Measurements from ENCODE around the gene TMEM273. TPM values are rescaled to one million over a fixed set of nuclear protein-coding genes. Genes with fewer than 3 reads are reported as not detected.

The TMEM273 gene
- total and polyA plus RNA-seq, 8 donors: 5.5 to 46.9 (median 7.0) TPM

DNA sequence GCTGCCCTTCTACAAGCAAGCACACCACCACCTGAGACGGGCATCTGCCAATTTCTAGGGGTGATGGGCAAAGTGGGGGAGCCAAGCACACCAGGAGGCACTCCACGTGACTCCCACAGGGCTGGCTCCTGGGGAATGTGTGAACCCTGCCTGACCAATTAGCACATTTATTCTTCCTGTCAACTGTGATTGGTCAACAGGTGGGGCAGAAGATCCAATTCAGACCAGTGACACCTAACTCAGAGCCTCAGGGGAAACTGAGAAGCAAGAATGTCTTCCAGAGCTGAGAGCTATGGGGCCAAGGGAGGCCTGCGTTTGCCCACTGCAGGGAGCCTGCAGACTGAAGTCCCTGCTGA, 15.4 kb downstream of the TMEM273 start:
- no peak overlapping the region for H3K4me3 ChIP-seq
- TF ChIP-seq, protein P1, sequence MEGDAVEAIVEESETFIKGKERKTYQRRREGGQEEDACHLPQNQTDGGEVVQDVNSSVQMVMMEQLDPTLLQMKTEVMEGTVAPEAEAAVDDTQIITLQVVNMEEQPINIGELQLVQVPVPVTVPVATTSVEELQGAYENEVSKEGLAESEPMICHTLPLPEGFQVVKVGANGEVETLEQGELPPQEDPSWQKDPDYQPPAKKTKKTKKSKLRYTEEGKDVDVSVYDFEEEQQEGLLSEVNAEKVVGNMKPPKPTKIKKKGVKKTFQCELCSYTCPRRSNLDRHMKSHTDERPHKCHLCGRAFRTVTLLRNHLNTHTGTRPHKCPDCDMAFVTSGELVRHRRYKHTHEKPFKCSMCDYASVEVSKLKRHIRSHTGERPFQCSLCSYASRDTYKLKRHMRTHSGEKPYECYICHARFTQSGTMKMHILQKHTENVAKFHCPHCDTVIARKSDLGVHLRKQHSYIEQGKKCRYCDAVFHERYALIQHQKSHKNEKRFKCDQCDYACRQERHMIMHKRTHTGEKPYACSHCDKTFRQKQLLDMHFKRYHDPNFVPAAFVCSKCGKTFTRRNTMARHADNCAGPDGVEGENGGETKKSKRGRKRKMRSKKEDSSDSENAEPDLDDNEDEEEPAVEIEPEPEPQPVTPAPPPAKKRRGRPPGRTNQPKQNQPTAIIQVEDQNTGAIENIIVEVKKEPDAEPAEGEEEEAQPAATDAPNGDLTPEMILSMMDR (IDR thresholded peaks at IDR 0.05): no peak
- H3K27ac ChIP-seq: no peak overlapping the region
- H3K27me3 ChIP-seq: no peaks in the 10 kb centered on the region
- H3K9me3 ChIP-seq: no peaks in the 10 kb centered on the region
- peak in 1 of 4 donors; percentile 11 for DNase-seq
- intact Hi-C loops (cut with DNase I): no loop called here
- no peaks in the 10 kb centered on the region for H3K36me3 ChIP-seq
- peaks cover 0 to 54% of the 10 kb centered on the region in 2 donors for H3K4me1 ChIP-seq
- ATAC-seq: no peak

DNA sequence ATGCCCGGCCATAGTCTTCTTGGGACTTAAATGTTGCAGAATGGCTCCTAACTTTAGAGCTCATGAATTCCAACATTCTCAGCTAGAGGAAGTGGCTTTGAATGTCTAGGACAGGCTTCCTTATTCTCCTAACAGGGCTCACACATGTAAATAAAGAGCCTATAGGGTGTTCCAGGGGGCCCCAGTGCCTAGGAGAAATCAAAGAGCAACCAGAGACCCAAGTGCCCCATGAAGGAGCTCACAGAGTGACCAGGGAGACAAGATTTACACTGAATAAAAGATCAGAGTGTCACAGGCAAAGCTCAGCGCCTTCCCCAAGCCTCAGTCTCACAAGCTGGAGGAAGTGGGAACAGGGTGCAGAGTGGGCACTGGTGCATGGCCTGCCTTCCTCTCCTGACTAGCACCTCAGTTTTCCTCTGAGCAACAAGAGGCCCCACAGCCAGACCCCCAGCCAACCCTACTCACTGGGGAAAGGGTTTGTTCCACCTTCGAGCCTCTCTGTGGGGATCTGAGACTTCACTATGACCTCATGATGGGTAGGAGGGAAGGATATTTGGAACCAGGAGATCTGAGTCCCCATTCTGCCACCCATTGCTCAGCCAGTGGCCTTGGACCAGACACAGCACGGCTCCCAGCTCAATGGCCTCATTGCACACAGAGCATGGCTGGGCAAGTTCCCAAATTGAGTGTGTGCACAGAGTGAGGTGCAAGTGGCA, 16.0 kb downstream of the TMEM273 start:
- no peak overlapping the region for H3K4me3 ChIP-seq
- no peak overlapping the region for H3K27ac ChIP-seq
- intact Hi-C loops (cut with DNase I): no loop called here
- H3K36me3 ChIP-seq: no peaks in the 10 kb centered on the region
- peaks cover 0 to 48% of the 10 kb centered on the region in 2 donors for H3K4me1 ChIP-seq
- H3K9me3 ChIP-seq: no peaks in the 10 kb centered on the region
- ATAC-seq: no peak
- DNase-seq: peak in 1 of 4 donors; percentile 20
- TF ChIP-seq, protein P1 (IDR thresholded peaks at IDR 0.05): no peak
- H3K27me3 ChIP-seq: no peaks in the 10 kb centered on the region

DNA sequence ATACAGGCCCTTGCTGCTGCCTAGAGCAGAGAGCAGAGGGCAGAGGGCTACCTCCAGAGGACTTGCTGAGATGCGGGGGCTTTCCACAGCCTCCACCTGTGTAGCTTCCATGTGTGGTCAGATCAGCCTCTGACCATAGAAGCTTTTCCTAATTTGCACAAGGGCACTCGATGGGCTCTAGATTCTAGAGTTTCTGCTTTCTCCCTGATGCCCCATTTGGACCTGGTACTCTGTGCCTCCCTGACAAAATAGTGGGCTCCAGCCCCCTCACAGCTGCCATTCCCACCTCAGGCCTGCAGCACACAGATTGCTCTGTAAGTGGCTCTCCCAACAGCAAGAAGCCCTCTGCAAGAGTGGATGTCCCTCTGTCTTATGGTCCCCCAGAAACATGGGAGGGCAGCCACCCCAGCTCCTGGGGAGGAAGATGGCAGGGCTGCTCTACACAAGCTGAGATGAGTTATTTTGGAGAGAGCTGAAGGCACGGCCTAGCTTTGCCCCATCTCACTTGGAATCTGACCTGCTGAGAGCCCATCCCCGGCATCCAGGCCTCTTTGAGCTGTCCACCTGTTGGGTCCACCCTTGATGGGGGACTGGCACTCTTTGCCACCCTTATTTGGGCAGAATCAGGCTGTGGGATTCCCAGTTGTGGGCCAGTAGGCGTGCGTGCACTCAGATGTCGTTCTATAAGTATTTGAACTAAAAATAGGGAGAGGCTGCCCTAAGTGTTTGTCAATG, 16.7 kb downstream of the TMEM273 start:
- ATAC-seq (no peak), DNase-seq (peak in 1 of 4 donors; percentile 23)
- Histone ChIP-seq H3K4me1 (peaks cover 0 to 41% of the 10 kb centered on the region in 2 donors), H3K9me3 (no peaks in the 10 kb centered on the region), H3K36me3 (peaks cover 0 to 6% of the 10 kb centered on the region in 2 donors), H3K27ac (no peak overlapping the region), H3K27me3 (no peaks in the 10 kb centered on the region), H3K4me3 (no peak overlapping the region)
- intact Hi-C loops (cut with DNase I): no loop called here
- TF ChIP-seq, protein P1 (IDR thresholded peaks at IDR 0.05): no peak

DNA sequence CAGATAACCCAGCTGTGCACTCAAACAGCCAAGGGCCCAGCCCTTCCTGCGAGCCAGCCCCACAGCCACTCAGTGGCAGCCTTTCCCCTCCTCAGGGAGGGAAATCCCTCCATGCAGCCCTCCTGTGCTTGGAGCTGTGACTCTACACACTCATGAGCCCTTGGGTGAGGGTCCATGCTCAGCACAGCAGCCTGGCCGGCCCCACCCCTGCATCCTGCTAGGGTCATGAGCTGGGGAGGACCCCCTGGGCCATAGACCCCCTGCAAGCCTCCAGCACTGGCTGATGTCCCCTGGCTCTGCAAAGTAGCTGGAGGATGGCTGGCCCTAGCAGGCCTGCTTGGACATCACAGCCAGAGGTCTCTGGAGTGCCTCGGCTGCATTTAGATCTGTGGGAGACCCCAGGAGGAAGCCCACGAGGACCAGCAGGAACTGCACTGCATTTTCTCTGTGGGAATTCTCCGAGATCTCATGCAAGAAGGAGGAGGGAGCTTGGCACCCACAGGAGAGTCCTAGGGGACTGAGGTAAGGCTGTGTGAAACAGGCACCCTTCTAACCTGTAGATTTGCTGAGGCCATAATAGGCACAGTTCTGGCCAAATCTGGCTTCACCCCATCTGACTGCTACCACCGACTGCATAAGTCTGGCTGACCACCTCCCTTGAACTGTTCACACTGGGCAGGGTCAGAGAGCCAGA, 17.4 kb downstream of the TMEM273 start:
- Histone ChIP-seq H3K36me3 (peaks cover 0 to 13% of the 10 kb centered on the region in 2 donors), H3K4me3 (no peak overlapping the region), H3K27ac (no peak overlapping the region), H3K9me3 (no peaks in the 10 kb centered on the region), H3K27me3 (no peaks in the 10 kb centered on the region), H3K4me1 (peaks cover 0 to 34% of the 10 kb centered on the region in 2 donors)
- intact Hi-C loops (cut with DNase I): no loop called here
- ATAC-seq (no peak), DNase-seq (peak in 1 of 4 donors; percentile 40)
- TF ChIP-seq, protein P1 (IDR thresholded peaks at IDR 0.05): no peak

DNA sequence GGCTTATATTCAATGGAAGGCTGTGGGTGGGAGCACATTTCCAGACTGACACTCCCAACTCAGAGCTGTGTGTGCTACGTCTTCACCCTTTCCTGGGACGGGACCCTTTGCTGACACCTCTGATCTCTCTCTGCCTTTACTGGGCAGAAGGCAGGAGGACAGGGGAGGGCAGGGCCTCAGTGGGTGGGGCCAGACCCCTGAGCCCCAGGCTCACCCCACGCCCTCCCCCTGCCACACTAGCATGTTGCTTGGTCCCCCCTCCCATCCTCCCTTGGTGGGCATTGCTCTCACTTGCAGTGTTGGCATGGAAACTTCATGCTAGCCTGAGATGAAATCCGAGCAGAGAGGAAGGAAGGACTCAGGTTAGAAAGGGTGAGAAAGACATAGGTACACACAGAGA, 18.4 kb downstream of the TMEM273 start:
- Histone ChIP-seq H3K36me3 (peaks cover 0 to 21% of the 10 kb centered on the region in 2 donors), H3K9me3 (no peaks in the 10 kb centered on the region), H3K4me1 (peaks cover 0 to 29% of the 10 kb centered on the region in 2 donors), H3K27me3 (no peaks in the 10 kb centered on the region), H3K27ac (no peak overlapping the region), H3K4me3 (no peak overlapping the region)
- intact Hi-C loops (cut with DNase I): loop anchor here in 1 of 2 donors (10.0 kb wide), 1 partner anchor 185 kb away; no protein-coding TSS in a partner anchor
- DNase-seq (peak in 1 of 4 donors; percentile 26), ATAC-seq (no peak)
- TF ChIP-seq, protein P1 (IDR thresholded peaks at IDR 0.05): no peak

All from left lung (tissue), 10 donors.